CD4-positive, alpha-beta T cell (primary cell): ENCODE data around the gene NME7. TPM values are rescaled to one million over a fixed set of nuclear protein-coding genes. Genes with fewer than 3 reads are reported as not detected.

ENCODE experiments used
- ATAC-seq: fragments of 200-7000 bp; cut with Tn5 transposase; one replicate; pipeline ENCODE4 v1.10.0; 2022; ENCODE audit warnings: mild to moderate bottlenecking; ENCODE audit not compliant: poor library complexity
- CTCF ChIA-PET: fragments of 350-600 bp; sonication (Branson Sonifier 250); formaldehyde crosslinking; loops from one replicate; lab custom pipeline; 2021; ENCODE audit warnings: antibody characterized with exemption, inconsistent platforms; lab: Charles Lee
- POLR2A ChIA-PET: fragments of 350-600 bp; sonication (Branson Sonifier 250); formaldehyde crosslinking; loops from one replicate; lab custom pipeline; 2021; ENCODE audit warnings: antibody characterized with exemption, inconsistent platforms; lab: Charles Lee
- DNase-seq, 14 experiments: peaks; one replicate each; pipeline ENCODE4 v3.0.0-alpha.2; 2013 to 2020; ENCODE audit warnings: mixed read lengths in 2 of 14
- H3K27ac ChIP-seq, 2 donors: one replicate each; pipeline versions ENCODE4 v1.5.1 to v1.7.0; 2013; ENCODE audit warnings: low read length in 2 of 2, low read depth in 1 of 2, mild to moderate bottlenecking in 1 of 2
- H3K27me3 ChIP-seq, 2 experiments: 1 replicate in 1 of 2; 2 replicates in 1 of 2; pipeline versions ENCODE4 v1.6.1 to v1.7.0; 2013; ENCODE audit warnings: low read length in 2 of 2, control low read depth in 1 of 2, mild to moderate bottlenecking in 1 of 2, moderate library complexity in 1 of 2; ENCODE audit not compliant: insufficient read depth in 2 of 2, control insufficient read depth in 1 of 2
- H3K36me3 ChIP-seq: one replicate; pipeline ENCODE4 v1.6.1; 2013; ENCODE audit warnings: low read length, control low read depth; ENCODE audit not compliant: insufficient read depth
- H3K4me1 ChIP-seq: one replicate; pipeline ENCODE4 v1.6.1; 2013; ENCODE audit warnings: low read length, control low read depth; ENCODE audit not compliant: insufficient read depth
- H3K4me3 ChIP-seq: one replicate; pipeline ENCODE4 v1.5.1; 2013; ENCODE audit warnings: mild to moderate bottlenecking, low read length, moderate library complexity
- H3K9me3 ChIP-seq, 2 experiments: 1 replicate in 1 of 2; 2 replicates in 1 of 2; pipeline versions ENCODE4 v1.6.1 to v1.7.0; 2013; ENCODE audit warnings: low read length in 2 of 2, mild to moderate bottlenecking in 2 of 2, control low read depth in 1 of 2, moderate library complexity in 1 of 2; ENCODE audit not compliant: control insufficient read depth in 1 of 2, insufficient read depth in 1 of 2
- H3K27ac Mint-ChIP-seq: one replicate; pipeline ENCODE4 v1.8.0; 2020; ENCODE audit warnings: mixed read lengths
- H3K27me3 Mint-ChIP-seq: one replicate; pipeline ENCODE4 v1.8.0; 2021; ENCODE audit warnings: mixed read lengths
- H3K36me3 Mint-ChIP-seq: one replicate; pipeline ENCODE4 v1.8.0; 2021; ENCODE audit warnings: low read depth, mixed read lengths
- H3K4me1 Mint-ChIP-seq: one replicate; pipeline ENCODE4 v1.8.0; 2021; ENCODE audit warnings: low read depth, mixed read lengths
- H3K4me3 Mint-ChIP-seq: one replicate; pipeline ENCODE4 v1.8.0; 2020; ENCODE audit warnings: mild to moderate bottlenecking, mixed read lengths
- H3K9me3 Mint-ChIP-seq: one replicate; pipeline ENCODE4 v1.8.0; 2020; ENCODE audit warnings: mixed read lengths
- CTCF ChIP-seq: fragments of 200-600 bp; IDR thresholded peaks from one replicate; pipeline ENCODE4 v1.8.0; 2022; ENCODE audit warnings: antibody characterized with exemption, mild to moderate bottlenecking
- intact Hi-C, 2 experiments: fragments of 100-400 bp; cut with DNase I in 1 of 2; cut with micrococcal nuclease in 1 of 2; formaldehyde crosslinking; loops; one replicate each; pipeline versions ENCODE4 v1.15.1 to v1.9.0; 2023 to 2025; cut with DNase I, micrococcal nuclease
- total RNA-seq, 174 experiments: library from RNA in 2 of 174; stranded (reverse) in 2 of 174; gene quantifications; one replicate each; pipeline ENCODE4 v1.2.3 and lab custom pipeline; 2021 to 2026

The NME7 gene
- total RNA-seq, 2 experiments from 2014 or later = 7.2 to 8.3 TPM

DNA sequence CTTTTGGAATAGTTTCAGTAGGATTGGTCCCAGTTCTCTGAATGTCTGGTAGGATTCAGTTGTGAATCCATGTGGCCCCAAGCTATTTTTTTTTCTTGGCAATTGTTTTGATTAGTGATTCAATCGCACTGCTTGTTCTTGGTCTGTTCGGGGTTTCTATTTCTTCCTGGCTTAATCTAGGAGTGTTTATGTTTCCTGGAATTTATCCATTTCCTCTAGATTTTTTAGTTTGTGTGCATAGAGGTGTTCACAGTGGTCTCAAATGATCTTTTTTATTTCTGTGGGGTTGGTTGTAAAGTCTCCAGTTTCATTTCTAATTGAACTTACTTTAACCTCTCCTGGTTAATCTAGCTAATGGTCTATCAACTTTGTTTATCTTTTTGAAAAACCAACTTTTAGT lies 117.6 kb downstream of the NME7 start:
- no peak for ATAC-seq
- Histone ChIP-seq H3K4me3 (no peak overlapping the region), H3K27me3 (no peaks in the 10 kb centered on the region), H3K9me3 (no peaks in the 10 kb centered on the region), H3K4me1 (no peaks in the 10 kb centered on the region), H3K36me3 (no peaks in the 10 kb centered on the region), H3K27ac (no peak overlapping the region)
- DNase-seq = no peak
- intact Hi-C loops = no loop called here
- no peak for TF ChIP-seq CTCF
- ChIA-PET CTCF (no interaction called here), POLR2A (no interaction called here)
- H3K27ac Mint-ChIP-seq = no peak overlapping the region
- H3K4me3 Mint-ChIP-seq = no peak overlapping the region
- H3K27me3 Mint-ChIP-seq = no peaks in the 10 kb centered on the region
- H3K4me1 Mint-ChIP-seq = no peaks in the 10 kb centered on the region
- H3K36me3 Mint-ChIP-seq = no peaks in the 10 kb centered on the region
- no peaks in the 10 kb centered on the region for H3K9me3 Mint-ChIP-seq

GRCh38 chr1:169249611-169250010 lies 118.0 kb downstream of the NME7 start:
- Mint-ChIP-seq H3K4me3 (no peak overlapping the region), H3K27me3 (no peaks in the 10 kb centered on the region), H3K4me1 (no peaks in the 10 kb centered on the region), H3K9me3 (no peaks in the 10 kb centered on the region), H3K27ac (no peak overlapping the region), H3K36me3 (no peaks in the 10 kb centered on the region)
- no peaks in the 10 kb centered on the region for H3K27me3 ChIP-seq
- no peak overlapping the region for H3K4me3 ChIP-seq
- TF ChIP-seq CTCF = no peak
- H3K36me3 ChIP-seq = no peaks in the 10 kb centered on the region
- intact Hi-C loops = no loop called here
- H3K27ac ChIP-seq = no peak overlapping the region
- ATAC-seq (no peak), DNase-seq (no peak)
- ChIA-PET CTCF (no interaction called here), POLR2A (no interaction called here)
- no peaks in the 10 kb centered on the region for H3K4me1 ChIP-seq
- H3K9me3 ChIP-seq = no peaks in the 10 kb centered on the region

DNA sequence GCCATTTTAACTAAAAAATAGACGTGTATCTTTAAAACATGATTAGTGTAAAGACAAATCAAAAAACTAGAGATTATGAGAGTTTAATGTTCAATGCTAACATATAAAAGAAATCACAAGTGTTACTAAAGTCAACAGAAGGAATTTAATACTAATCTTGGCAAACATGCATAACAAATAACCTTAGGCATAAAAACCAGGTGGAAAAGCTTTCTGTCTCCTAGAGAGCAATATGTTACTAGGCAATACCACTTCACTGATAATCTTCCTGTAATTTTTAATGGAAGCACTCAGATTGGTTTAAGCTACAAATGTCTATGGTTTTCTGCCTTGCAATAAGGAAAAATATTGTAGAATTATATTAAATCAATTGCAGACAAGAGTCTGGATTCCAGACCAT lies 121.9 kb downstream of the NME7 start:
- Histone ChIP-seq H3K4me3 (no peak overlapping the region), H3K27me3 (no peaks in the 10 kb centered on the region), H3K9me3 (no peaks in the 10 kb centered on the region), H3K27ac (no peak overlapping the region), H3K4me1 (no peaks in the 10 kb centered on the region), H3K36me3 (no peaks in the 10 kb centered on the region)
- no peak for ATAC-seq
- no peaks in the 10 kb centered on the region for H3K4me1 Mint-ChIP-seq
- no peak overlapping the region for H3K4me3 Mint-ChIP-seq
- no peak for TF ChIP-seq CTCF
- CTCF ChIA-PET = no interaction called here
- H3K9me3 Mint-ChIP-seq = no peaks in the 10 kb centered on the region
- H3K27ac Mint-ChIP-seq = no peak overlapping the region
- POLR2A ChIA-PET = no interaction called here
- no peak for DNase-seq
- no peaks in the 10 kb centered on the region for H3K27me3 Mint-ChIP-seq
- H3K36me3 Mint-ChIP-seq = no peaks in the 10 kb centered on the region
- intact Hi-C loops = no loop called here
